ENCODE measurements around the gene MRPS17.

- TF ChIP-seq CTCF (IDR thresholded peaks at IDR 0.05; ENCODE audit: poor library complexity) (peak; percentile 25), EZH2phosphoT487 (IDR thresholded peaks at IDR 0.05; ENCODE audit: low read depth, severe bottlenecking, unreplicated experiment) (no peak)
Measured at GRCh38 chr7:55964261-55965099, 12.8 kb downstream of the MRPS17 start, which contains the start of gene NIPSNAP2.

Data from hepatocyte (in vitro differentiated cells).